ENCODE data around the gene SRGAP3.

SRGAP3 gene

DNA sequence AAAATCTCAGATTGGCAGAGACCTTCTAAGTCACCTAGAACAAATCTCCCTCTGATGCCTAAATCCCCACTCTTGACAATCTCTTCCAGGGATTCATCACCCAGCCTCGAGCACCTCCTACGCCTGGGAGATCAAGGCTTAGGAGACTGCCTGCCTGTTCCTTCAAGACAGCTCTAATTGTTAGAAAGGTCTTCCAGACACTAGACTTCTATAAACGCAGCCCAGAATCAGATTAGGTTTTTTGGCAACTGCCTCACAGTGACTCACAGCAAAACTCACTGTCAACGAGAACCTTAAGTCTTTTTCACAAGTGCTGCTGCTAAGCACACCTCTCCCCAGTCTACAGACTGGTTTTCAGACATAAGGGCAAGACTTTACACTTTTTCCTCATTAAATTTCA lies 23.1 kb downstream of the SRGAP3 start:
- 54 to 62% methylated on average over 4 of the region's 4 CpGs for WGBS, 2 experiments (ENCODE audit: insufficient coverage in 2 of 2)
- H3K27ac ChIP-seq (ENCODE audit: low read depth, low read length, severe bottlenecking): no peak overlapping the region

DNA sequence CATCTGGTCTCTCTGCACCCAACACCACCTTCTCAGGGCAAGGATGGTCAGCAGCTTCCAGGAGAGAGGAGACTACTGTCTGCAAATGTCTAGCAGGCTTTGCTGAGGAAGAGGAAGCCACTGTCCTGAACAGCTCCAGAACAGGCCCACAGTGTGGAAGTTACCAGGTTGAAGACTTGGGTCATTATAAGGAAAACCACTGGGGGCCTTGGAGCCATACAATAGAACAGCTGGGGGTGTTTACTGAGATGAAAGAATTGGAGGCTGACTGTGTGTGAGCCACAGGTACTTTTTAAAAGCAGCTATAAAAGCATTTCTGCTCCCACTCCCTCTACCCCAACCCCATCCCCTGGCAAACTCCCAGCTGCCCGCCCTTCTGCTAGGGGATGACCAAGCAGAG lies 24.2 kb downstream of the SRGAP3 start:
- peaks cover 6% of the 10 kb centered on the region for H3K4me1 ChIP-seq (ENCODE audit: control insufficient read depth, insufficient read depth, low read length, poor library complexity, severe bottlenecking)
- no peak overlapping the region for H3K27ac ChIP-seq (ENCODE audit: low read depth, low read length, severe bottlenecking)
- WGBS, 2 experiments (ENCODE audit: insufficient coverage in 2 of 2): 100% methylated on average over 1 of the region's 1 CpG; no CpG with 5 or more reads in 1 of the 2 experiments
- H3K4me3 ChIP-seq (ENCODE audit: extremely low read depth, insufficient read depth, low read length, poor library complexity, severe bottlenecking): no peak overlapping the region
- H3K9me3 ChIP-seq (ENCODE audit: control insufficient read depth, low read length): no peaks in the 10 kb centered on the region
- no peaks in the 10 kb centered on the region for H3K36me3 ChIP-seq (ENCODE audit: control insufficient read depth, insufficient read depth, low read length)

More for the DNA sequence above, 23.1 kb downstream of the SRGAP3 start:
- Histone ChIP-seq H3K4me1 (ENCODE audit: control insufficient read depth, insufficient read depth, low read length, poor library complexity, severe bottlenecking) (peaks cover 6% of the 10 kb centered on the region), H3K4me3 (ENCODE audit: extremely low read depth, insufficient read depth, low read length, poor library complexity, severe bottlenecking) (no peak overlapping the region), H3K36me3 (ENCODE audit: control insufficient read depth, insufficient read depth, low read length) (no peaks in the 10 kb centered on the region), H3K9me3 (ENCODE audit: control insufficient read depth, low read length) (no peaks in the 10 kb centered on the region)

DNA sequence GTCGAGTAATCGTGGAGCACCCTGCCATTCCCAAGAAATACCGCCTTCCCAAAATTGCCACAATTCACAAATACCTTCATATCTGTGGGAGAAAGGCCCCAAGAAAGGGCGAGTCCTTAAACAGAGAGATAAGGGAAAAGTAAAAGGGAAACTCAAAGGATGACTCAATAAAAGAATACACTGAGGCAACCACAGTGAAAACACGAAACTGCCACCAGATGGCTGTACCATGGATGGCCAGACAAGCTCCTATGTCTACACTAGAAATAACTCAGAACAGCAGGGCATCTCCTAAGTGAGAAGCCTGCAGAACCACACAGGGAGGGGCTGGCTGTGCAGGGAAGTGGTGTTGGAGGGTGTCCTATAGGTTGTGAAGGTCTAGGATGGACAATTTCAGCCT lies 25.0 kb downstream of the SRGAP3 start:
- no peak overlapping the region for H3K27ac ChIP-seq (ENCODE audit: low read depth, low read length, severe bottlenecking)
- WGBS, 2 experiments (ENCODE audit: insufficient coverage in 2 of 2): 78 to 100% methylated on average over 1 of the region's 5 CpGs
- H3K4me1 ChIP-seq (ENCODE audit: control insufficient read depth, insufficient read depth, low read length, poor library complexity, severe bottlenecking): peaks cover 6% of the 10 kb centered on the region
- H3K36me3 ChIP-seq (ENCODE audit: control insufficient read depth, insufficient read depth, low read length): no peaks in the 10 kb centered on the region
- H3K9me3 ChIP-seq (ENCODE audit: control insufficient read depth, low read length): no peaks in the 10 kb centered on the region
- H3K4me3 ChIP-seq (ENCODE audit: extremely low read depth, insufficient read depth, low read length, poor library complexity, severe bottlenecking): no peak overlapping the region

DNA sequence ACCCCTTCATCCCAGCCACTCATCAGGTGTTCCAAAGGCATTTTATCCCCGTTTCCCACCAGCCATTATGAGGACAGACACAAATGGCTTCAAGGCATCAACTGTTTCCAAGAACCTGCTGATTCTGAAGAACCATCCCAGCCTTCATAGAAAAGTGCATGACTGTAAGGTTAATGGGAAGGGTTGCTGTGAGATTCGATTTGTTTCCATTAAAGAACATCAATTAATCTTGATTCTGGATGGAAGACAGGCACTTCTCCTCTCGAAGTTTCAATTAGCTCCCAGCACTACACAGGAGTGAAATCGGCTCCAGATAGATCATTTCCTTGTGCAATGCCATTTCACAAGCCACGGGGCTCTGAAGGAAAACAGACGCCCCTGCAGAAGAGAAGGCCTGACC lies 25.8 kb downstream of the SRGAP3 start:
- Histone ChIP-seq H3K4me1 (ENCODE audit: control insufficient read depth, insufficient read depth, low read length, poor library complexity, severe bottlenecking) (peaks cover 6% of the 10 kb centered on the region), H3K27ac (ENCODE audit: low read depth, low read length, severe bottlenecking) (no peak overlapping the region), H3K36me3 (ENCODE audit: control insufficient read depth, insufficient read depth, low read length) (no peaks in the 10 kb centered on the region), H3K9me3 (ENCODE audit: control insufficient read depth, low read length) (no peaks in the 10 kb centered on the region), H3K4me3 (ENCODE audit: extremely low read depth, insufficient read depth, low read length, poor library complexity, severe bottlenecking) (no peak overlapping the region)
- 85 to 94% methylated on average over 5 of the region's 6 CpGs for WGBS, 2 experiments (ENCODE audit: insufficient coverage in 2 of 2)

DNA sequence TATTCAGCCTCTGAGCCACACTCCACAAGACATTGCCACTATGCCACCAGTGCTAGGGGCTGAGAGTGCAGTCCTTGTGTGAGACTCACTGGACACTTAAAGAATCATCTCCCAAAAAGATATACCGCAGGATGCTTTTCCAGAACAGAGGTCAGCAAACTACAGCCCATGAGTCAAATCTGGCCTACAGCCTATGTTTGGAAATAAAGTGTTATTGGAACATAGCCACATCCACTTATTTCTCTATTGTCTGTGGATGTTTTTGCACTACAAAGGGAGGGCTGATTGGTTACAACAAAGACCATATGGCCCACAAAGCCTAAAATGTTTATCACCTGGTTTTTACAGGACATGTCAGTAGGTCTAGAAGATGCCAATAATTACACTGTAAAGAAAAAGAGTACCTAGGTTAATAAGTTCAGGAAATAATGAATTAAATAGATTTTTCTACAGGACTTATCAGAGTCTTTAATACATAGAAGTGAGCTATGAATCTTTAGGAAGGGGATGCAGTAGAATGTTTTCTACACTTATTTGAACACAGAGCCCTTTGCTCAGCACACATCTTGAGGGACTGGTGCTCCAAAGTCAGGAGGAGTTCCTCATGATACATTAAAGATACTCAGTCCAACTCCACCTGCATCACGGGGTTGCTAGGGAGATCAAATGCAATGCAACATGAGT lies 26.3 kb downstream of the SRGAP3 start:
- Histone ChIP-seq H3K27ac (ENCODE audit: low read depth, low read length, severe bottlenecking) (no peak overlapping the region), H3K4me3 (ENCODE audit: extremely low read depth, insufficient read depth, low read length, poor library complexity, severe bottlenecking) (no peak overlapping the region), H3K9me3 (ENCODE audit: control insufficient read depth, low read length) (no peaks in the 10 kb centered on the region), H3K4me1 (ENCODE audit: control insufficient read depth, insufficient read depth, low read length, poor library complexity, severe bottlenecking) (peaks cover 6% of the 10 kb centered on the region), H3K36me3 (ENCODE audit: control insufficient read depth, insufficient read depth, low read length) (no peaks in the 10 kb centered on the region)
- 90 to 100% methylated on average over 1 of the region's 2 CpGs for WGBS, 2 experiments (ENCODE audit: insufficient coverage in 2 of 2)

DNA sequence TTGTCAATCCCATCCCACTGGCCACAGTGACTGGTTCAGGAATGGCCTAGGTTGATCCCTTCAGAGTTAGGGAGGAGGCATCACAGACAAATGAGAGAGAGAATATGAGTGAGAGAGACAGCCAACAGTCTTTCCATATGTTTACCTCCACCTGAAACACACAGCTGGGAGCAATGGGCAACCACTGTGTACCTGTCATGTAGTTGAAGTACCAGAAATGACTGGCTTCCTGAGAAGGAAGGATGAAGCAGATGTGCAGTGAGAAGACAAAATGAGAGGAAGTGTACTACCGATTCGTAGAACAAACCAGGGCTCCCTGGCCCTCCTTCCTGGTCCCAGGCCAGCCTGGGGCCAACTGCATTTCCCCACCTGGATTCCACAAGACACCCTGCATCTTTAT lies 27.4 kb downstream of the SRGAP3 start:
- Histone ChIP-seq H3K9me3 (ENCODE audit: control insufficient read depth, low read length) (no peaks in the 10 kb centered on the region), H3K36me3 (ENCODE audit: control insufficient read depth, insufficient read depth, low read length) (no peaks in the 10 kb centered on the region)
- WGBS, 2 experiments (ENCODE audit: insufficient coverage in 2 of 2): 93 to 100% methylated on average over 1 to 2 of the region's 2 CpGs

DNA sequence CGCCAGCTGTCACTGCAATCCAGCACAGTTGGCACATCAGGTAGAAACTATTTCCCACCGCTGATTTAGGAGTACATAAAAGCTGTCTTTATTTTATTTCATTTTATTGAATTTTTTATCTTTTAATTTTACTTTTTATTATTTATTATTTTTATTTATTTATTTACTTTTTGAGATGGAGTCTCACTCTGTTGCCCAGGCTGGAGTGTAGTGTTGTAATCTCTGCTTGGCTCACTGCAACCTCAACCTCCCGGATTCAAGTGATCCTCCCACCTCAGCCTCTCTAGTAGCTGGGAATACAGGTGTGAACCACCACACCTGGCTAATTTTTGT lies 31.0 kb downstream of the SRGAP3 start:
- no peaks in the 10 kb centered on the region for H3K36me3 ChIP-seq (ENCODE audit: control insufficient read depth, insufficient read depth, low read length)
- no CpG with 5 or more reads among the region's 3 CpGs for WGBS, 2 experiments (ENCODE audit: insufficient coverage in 2 of 2)
- H3K9me3 ChIP-seq (ENCODE audit: control insufficient read depth, low read length): no peaks in the 10 kb centered on the region
- H3K27ac ChIP-seq (ENCODE audit: low read depth, low read length, severe bottlenecking): no peak overlapping the region
- H3K4me1 ChIP-seq (ENCODE audit: control insufficient read depth, insufficient read depth, low read length, poor library complexity, severe bottlenecking): no peaks in the 10 kb centered on the region
- no peak overlapping the region for H3K4me3 ChIP-seq (ENCODE audit: extremely low read depth, insufficient read depth, low read length, poor library complexity, severe bottlenecking)

More for the DNA sequence above, 27.4 kb downstream of the SRGAP3 start:
- Histone ChIP-seq H3K27ac (ENCODE audit: low read depth, low read length, severe bottlenecking) (no peak overlapping the region), H3K4me1 (ENCODE audit: control insufficient read depth, insufficient read depth, low read length, poor library complexity, severe bottlenecking) (peaks cover 6% of the 10 kb centered on the region), H3K4me3 (ENCODE audit: extremely low read depth, insufficient read depth, low read length, poor library complexity, severe bottlenecking) (no peak overlapping the region)

DNA sequence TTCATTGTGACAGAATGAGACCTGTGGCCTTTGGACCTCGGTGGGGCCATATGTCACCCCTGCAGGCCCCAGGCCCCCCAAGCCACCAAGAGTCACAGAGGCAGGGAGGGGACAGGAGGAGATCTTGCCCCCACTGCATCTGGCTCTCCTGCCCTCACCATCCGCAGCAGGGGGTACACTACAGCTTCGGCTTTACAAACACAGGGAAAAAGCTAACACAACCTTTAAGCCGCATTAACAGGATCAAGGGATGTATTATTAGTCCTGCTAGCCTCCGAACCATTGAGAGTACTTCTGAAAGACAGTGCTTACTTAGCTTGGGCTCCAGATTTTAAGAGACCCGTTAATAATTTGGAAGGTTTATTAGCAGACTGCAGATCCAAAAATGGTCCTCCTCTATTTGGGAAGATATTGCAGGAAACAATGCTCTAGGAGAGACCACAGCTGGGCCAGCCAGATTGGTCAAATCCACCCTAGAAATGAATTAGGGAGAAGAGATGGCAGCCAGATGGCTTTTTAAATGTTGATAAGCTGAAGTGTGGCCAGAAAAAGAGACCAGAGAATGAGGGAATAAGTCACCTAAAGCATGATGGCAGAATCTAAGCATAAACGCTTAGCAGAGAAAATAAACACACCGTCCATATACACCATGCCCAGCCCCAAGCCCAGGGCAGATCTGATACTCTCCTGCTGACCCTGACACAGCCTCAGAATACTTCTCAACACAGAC lies 31.5 kb downstream of the SRGAP3 start:
- Histone ChIP-seq H3K27ac (ENCODE audit: low read depth, low read length, severe bottlenecking) (no peak overlapping the region), H3K36me3 (ENCODE audit: control insufficient read depth, insufficient read depth, low read length) (no peaks in the 10 kb centered on the region), H3K4me1 (ENCODE audit: control insufficient read depth, insufficient read depth, low read length, poor library complexity, severe bottlenecking) (no peaks in the 10 kb centered on the region), H3K9me3 (ENCODE audit: control insufficient read depth, low read length) (no peaks in the 10 kb centered on the region), H3K4me3 (ENCODE audit: extremely low read depth, insufficient read depth, low read length, poor library complexity, severe bottlenecking) (no peak overlapping the region)
- 87 to 88% methylated on average over 8 of the region's 8 CpGs for WGBS, 2 experiments (ENCODE audit: insufficient coverage in 2 of 2)

DNA sequence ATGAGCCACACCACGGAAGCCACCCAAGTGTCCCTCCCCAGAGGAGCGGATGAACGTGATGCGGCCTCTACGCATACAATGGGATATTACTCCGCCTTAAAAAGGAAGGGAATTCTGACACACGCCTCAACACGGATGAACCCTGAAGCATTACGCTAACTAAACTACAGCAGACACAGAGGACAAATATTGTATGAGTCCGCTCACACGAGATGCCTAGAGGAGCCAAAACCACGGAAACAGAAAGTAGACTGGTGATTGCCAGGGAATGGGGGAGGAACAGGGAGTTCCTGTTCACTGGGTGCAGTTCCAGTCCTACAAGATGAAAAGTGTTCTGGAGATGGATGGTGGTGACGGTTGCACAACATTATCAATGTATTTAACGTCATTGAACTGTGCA lies 32.7 kb downstream of the SRGAP3 start:
- Histone ChIP-seq H3K36me3 (ENCODE audit: control insufficient read depth, insufficient read depth, low read length) (no peaks in the 10 kb centered on the region), H3K4me3 (ENCODE audit: extremely low read depth, insufficient read depth, low read length, poor library complexity, severe bottlenecking) (no peak overlapping the region), H3K9me3 (ENCODE audit: control insufficient read depth, low read length) (no peaks in the 10 kb centered on the region), H3K27ac (ENCODE audit: low read depth, low read length, severe bottlenecking) (no peak overlapping the region), H3K4me1 (ENCODE audit: control insufficient read depth, insufficient read depth, low read length, poor library complexity, severe bottlenecking) (no peaks in the 10 kb centered on the region)
- 96% methylated on average over 12 of the region's 14 CpGs for WGBS, 2 experiments (ENCODE audit: insufficient coverage in 2 of 2)

DNA sequence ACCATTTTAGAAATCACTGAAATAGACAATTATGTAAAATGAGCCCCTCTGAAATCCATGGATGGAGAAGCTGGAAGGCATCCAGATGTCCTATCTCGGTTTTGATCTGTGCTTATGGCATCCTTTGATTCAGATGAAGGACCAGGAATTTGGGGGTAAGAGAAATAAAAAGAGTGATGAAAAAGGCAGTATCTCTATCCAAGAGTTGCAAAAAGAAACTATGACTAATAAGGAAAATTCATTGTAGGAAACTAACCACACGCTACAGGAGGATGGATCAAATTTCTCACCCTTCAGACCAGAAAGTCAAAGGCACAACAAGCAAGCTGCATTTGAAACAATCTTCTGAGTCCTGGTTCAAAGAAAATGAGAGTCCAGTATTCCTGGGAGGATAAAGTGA lies 34.8 kb downstream of the SRGAP3 start:
- 71 to 100% methylated on average over 1 to 2 of the region's 2 CpGs for WGBS, 2 experiments (ENCODE audit: insufficient coverage in 2 of 2)
- Histone ChIP-seq H3K9me3 (ENCODE audit: control insufficient read depth, low read length) (no peaks in the 10 kb centered on the region), H3K36me3 (ENCODE audit: control insufficient read depth, insufficient read depth, low read length) (no peaks in the 10 kb centered on the region), H3K4me1 (ENCODE audit: control insufficient read depth, insufficient read depth, low read length, poor library complexity, severe bottlenecking) (peaks cover 4% of the 10 kb centered on the region), H3K4me3 (ENCODE audit: extremely low read depth, insufficient read depth, low read length, poor library complexity, severe bottlenecking) (no peak overlapping the region), H3K27ac (ENCODE audit: low read depth, low read length, severe bottlenecking) (no peak overlapping the region)

DNA sequence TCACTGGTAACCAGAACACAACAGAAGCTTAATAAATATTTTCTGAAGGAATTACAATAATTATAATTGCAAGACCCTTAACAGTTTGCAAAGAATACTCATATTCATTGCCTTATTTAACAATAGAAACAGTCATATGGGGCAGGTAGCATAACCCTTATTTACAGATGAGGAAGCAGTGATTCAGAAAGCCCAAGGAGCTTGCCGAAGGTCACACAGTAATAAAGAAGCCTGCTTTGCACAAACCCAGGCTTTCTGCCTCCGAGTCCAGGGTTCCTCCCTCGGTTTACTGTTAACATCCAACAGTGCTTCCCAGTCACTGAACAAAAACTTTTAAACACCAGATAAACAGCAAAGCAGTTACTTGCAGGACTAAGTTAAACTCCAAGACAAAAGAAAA lies 35.3 kb downstream of the SRGAP3 start:
- Histone ChIP-seq H3K36me3 (ENCODE audit: control insufficient read depth, insufficient read depth, low read length) (no peaks in the 10 kb centered on the region), H3K4me1 (ENCODE audit: control insufficient read depth, insufficient read depth, low read length, poor library complexity, severe bottlenecking) (peaks cover 4% of the 10 kb centered on the region), H3K27ac (ENCODE audit: low read depth, low read length, severe bottlenecking) (no peak overlapping the region), H3K4me3 (ENCODE audit: extremely low read depth, insufficient read depth, low read length, poor library complexity, severe bottlenecking) (no peak overlapping the region), H3K9me3 (ENCODE audit: control insufficient read depth, low read length) (no peaks in the 10 kb centered on the region)
- WGBS, 2 experiments (ENCODE audit: insufficient coverage in 2 of 2): 83% methylated on average over 1 to 3 of the region's 3 CpGs

All from mesodermal cell (in vitro differentiated cells).